Neural crest cell (in vitro differentiated cells): Measurements from ENCODE around the gene HNRNPL. TPM values are rescaled to one million over a fixed set of nuclear protein-coding genes. Genes with fewer than 3 reads are reported as not detected.
A peak's percentile ranks its signal among the peaks of the same experiment; 100 is the strongest.
"Not testable (repeated sequence)": the region's sequence is repeated elsewhere in the genome, so short reads cannot be mapped to it uniquely, and the experiment has no call there.

Experiments used
- DNase-seq: peaks from one replicate; pipeline ENCODE4 v3.0.0; 2021; ENCODE audit warnings: low read depth, mixed read lengths, low spot score
- H3K27ac Mint-ChIP-seq: one replicate; pipeline ENCODE4 v1.8.0; 2021; ENCODE audit warnings: mild to moderate bottlenecking, mixed read lengths; ENCODE audit not compliant: unreplicated experiment
- H3K27me3 Mint-ChIP-seq: 2 replicates; pipeline ENCODE4 v1.8.0; 2021; ENCODE audit warnings: low read depth, mild to moderate bottlenecking, mixed read lengths
- H3K36me3 Mint-ChIP-seq: 2 replicates; pipeline ENCODE4 v1.8.0; 2021; ENCODE audit warnings: low read depth, mild to moderate bottlenecking, mixed read lengths
- H3K4me1 Mint-ChIP-seq: 2 replicates; pipeline ENCODE4 v1.8.0; 2021; ENCODE audit warnings: mixed read lengths
- H3K4me3 Mint-ChIP-seq: one replicate; pipeline ENCODE4 v1.8.0; 2021; ENCODE audit warnings: mild to moderate bottlenecking, mixed read lengths
- H3K9me3 Mint-ChIP-seq: 2 replicates; pipeline ENCODE4 v1.8.0; 2021; ENCODE audit warnings: mixed read lengths
- CTCF ChIP-seq: fragments of 200-600 bp; sonication (generic); conservative IDR thresholded peaks from 2 replicates; pipeline ENCODE4 v1.5.0; 2021; ENCODE audit warnings: antibody characterized with exemption, mild to moderate bottlenecking
- total RNA-seq: library from RNA; stranded (reverse); gene quantifications from 2 replicates; pipeline ENCODE4 v1.2.1, GENCODE V29; 2021

HNRNPL gene
- total RNA-seq, 1 donor from 2014 or later = 728 TPM

DNA sequence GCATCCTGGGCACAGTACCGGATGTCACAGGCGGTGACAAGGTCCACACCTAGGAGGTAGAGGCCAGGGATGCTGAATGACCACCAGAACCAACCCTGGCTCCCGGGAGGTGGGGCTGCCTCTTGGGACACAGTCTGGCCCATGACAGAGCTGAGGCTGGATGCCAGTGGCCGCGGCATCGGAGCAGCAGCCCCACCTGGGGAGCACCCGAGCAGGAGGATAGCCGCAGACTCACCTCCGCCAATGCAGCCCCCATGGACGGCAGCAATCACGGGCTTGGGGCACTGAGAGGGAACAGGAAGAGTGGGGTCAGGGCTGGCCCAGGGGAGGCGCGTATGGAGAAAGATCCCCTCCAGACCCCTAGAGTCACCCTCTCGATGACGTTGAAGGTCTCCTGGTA, 32.7 kb downstream of the HNRNPL start:
- H3K36me3 Mint-ChIP-seq = peaks cover 13% of the 10 kb centered on the region
- H3K27me3 Mint-ChIP-seq = no peaks in the 10 kb centered on the region
- H3K4me1 Mint-ChIP-seq = peaks cover 15% of the 10 kb centered on the region
- DNase-seq = no peak
- no peak overlapping the region for H3K27ac Mint-ChIP-seq
- H3K9me3 Mint-ChIP-seq = no peaks in the 10 kb centered on the region
- H3K4me3 Mint-ChIP-seq = no peak overlapping the region
- TF ChIP-seq CTCF = no peak

DNA sequence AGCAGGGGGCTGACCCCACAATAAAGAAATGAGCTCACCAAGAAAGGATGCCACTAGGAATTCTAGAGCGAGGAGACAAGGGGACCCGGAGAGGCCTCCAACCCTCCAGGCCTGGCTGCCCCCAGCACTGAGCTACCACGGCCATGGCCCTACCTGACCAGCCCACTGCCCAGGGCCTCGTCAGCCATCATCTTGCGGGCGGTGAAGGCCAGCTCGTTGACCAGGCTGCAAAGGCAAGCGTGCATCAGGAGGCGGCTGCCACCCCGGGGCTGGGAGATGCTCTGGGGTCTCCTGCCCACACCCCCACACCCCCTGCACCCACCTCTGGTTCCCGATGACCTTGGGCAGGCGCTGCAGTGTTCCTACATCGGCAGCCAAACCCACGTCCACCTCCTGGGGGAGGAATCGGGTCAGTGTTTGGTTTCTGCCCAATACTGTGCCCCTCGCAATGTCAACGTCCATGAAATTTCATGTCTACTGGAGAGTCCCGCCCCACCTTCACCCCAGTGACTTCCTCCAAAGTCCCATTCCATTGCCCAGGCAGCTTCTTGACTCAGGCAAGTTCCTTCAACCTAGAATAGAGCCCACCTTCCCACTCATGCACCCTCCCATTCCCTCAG, 33.5 kb downstream of the HNRNPL start:
- H3K27me3 Mint-ChIP-seq = no peaks in the 10 kb centered on the region
- TF ChIP-seq CTCF = no peak
- DNase-seq = no peak
- H3K36me3 Mint-ChIP-seq = peaks cover 10% of the 10 kb centered on the region
- H3K4me1 Mint-ChIP-seq = peaks cover 15% of the 10 kb centered on the region
- no peak overlapping the region for H3K4me3 Mint-ChIP-seq
- no peaks in the 10 kb centered on the region for H3K9me3 Mint-ChIP-seq
- no peak overlapping the region for H3K27ac Mint-ChIP-seq

- Mint-ChIP-seq H3K27ac (no peak overlapping the region), H3K36me3 (peaks cover 4% of the 10 kb centered on the region), H3K4me3 (no peak overlapping the region), H3K4me1 (peaks cover 10% of the 10 kb centered on the region), H3K27me3 (no peaks in the 10 kb centered on the region), H3K9me3 (no peaks in the 10 kb centered on the region)
- TF ChIP-seq CTCF = no peak
- DNase-seq = no peak
Measured at GRCh38 chr19:38815059-38816001, 34.5 kb downstream of the HNRNPL start.

DNA sequence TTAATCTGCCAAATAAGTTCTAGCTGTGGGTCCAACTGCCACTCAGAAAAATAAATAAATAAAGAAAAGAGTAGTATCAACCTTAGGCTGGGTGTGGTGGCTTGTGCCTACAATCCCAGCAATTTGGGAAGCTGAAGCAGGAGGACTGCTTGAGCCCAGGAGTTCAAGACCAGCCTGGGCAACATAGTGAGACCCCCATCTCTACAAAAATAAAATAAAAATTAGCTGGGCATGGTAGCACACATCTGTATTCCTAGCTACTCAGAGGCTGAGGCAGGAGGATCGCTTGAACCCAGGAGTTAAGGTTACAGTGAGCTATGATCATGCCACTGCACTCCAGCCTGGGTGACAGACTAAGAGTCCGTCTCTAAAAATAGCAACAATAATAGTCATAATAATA, 35.9 kb downstream of the HNRNPL start:
- not testable (repeated sequence) for H3K27ac Mint-ChIP-seq

DNA sequence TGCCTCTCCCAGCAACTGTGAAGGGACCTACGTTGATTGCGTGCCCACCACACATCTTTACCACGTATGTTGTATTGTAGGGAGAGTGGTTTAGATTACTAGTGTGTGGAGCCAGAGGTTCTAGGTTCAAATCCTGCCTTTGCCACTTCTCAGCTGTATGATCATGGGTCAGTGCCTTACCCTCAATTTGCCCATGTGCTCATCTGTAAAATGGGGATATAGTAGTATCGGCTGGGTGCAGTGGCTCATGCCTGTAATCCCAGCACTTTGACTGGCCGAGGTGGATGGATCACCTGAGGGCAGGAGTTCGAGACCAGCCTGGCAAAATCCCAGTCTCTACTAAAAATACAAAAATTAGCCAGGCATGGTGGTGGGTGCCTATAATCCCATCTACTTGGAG, 36.5 kb downstream of the HNRNPL start:
- Mint-ChIP-seq H3K4me1 (no peaks in the 10 kb centered on the region), H3K27ac (no peak overlapping the region), H3K9me3 (no peaks in the 10 kb centered on the region), H3K4me3 (no peak overlapping the region), H3K36me3 (no peaks in the 10 kb centered on the region), H3K27me3 (no peaks in the 10 kb centered on the region)
- DNase-seq = no peak
- TF ChIP-seq CTCF = no peak

More for the DNA sequence above, 35.9 kb downstream of the HNRNPL start:
- H3K36me3 Mint-ChIP-seq, H3K27me3 Mint-ChIP-seq, DNase-seq, H3K9me3 Mint-ChIP-seq, H3K4me1 Mint-ChIP-seq, H3K4me3 Mint-ChIP-seq: not testable (repeated sequence)

DNA sequence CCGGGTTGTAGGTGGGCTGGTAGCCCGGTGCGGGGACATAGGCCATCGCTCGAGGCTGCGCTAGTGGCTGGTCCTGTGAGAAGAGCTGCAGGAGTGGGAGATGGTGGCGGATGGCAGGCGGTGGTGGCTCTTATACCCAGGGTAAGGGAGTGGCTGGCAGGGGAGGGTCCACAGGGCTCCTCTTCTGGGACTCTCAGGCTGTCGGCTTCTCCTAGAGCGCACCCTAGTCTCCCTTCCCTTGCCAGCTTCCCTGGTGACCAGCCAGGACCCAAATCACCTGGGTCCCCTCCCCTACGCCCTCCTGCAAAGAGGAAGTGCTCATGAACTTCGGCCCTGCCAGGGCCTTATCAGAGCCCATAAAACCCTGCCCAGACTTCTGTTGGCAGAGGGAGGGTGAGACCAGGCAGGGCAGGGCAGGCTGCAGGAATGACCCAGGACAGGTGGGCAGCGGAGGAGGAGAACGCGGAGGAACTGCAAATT, 36.9 kb downstream of the HNRNPL start, which contains the start of gene LGALS4:
TSS of gene LGALS4 (minus strand) at position 105 of the 480 bp plus-strand sequence. CDS start at position 46, 59 bp downstream.
- Mint-ChIP-seq H3K36me3 (no peaks in the 10 kb centered on the region), H3K27me3 (no peaks in the 10 kb centered on the region), H3K27ac (peak within 1 kb of the TSS; percentile 35), H3K4me1 (no peaks in the 10 kb centered on the region), H3K9me3 (no peaks in the 10 kb centered on the region), H3K4me3 (no peak within 1 kb of the TSS)
- no peak for DNase-seq
- TF ChIP-seq CTCF = no peak
